Endometrial microvascular endothelial cells (primary cell): ENCODE results near the gene RAD51B. TPM values are rescaled to one million over a fixed set of nuclear protein-coding genes. Genes with fewer than 3 reads are reported as not detected.

ENCODE experiments used
- in situ Hi-C: cut with HindIII; loops from 2 replicates; pipeline ENCODE4 v1.10.0; 2017; ENCODE audit warnings: low sequenced_read_pairs, low pct_unique_long_range_greater_than_20kb; ENCODE audit errors: inconsistent ontology term
- total RNA-seq: library from RNA; depleted of rRNA; stranded (reverse); fragments of >200 nt; gene quantifications from one replicate; pipeline ENCODE4 v1.2.3, GENCODE V29; 2015; ENCODE audit errors: inconsistent ontology term

The RAD51B gene
- total RNA-seq, 1 donor from 2014 or later = 16.4 TPM

- in situ Hi-C loops = loop anchor here (25.0 kb wide), 2 partner anchors 652 to 877 kb away; no protein-coding TSS in a partner anchor
Measured at GRCh38 chr14:67934862-67935261, 115.3 kb downstream of the RAD51B start.

DNA sequence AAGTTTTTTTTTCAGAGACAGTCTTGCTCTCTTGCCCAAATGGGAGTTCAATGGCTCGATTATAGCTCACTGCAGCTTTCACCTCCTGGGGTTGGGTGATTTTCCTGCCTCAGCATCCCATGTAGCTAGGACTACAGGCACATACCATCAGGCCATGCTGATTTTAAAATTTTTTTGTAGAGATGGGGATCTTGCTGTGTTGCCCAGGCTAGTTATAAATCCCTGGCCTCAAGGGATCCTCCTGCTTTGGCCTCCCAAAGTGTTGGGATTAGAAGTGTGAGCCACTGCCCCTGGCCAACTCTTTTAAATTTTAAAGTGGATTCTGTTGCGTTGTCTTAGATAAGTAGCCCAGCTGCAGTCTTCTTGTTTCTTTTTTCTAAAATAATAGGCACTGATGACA is 115.8 kb downstream of the RAD51B start:
- in situ Hi-C loops = loop anchor here (25.0 kb wide), 2 partner anchors 652 to 877 kb away; no protein-coding TSS in a partner anchor

GRCh38 chr14:67938071-67938470 is 118.5 kb downstream of the RAD51B start:
- in situ Hi-C loops = loop anchor here (25.0 kb wide), 2 partner anchors 649 to 874 kb away; no protein-coding TSS in a partner anchor

GRCh38 chr14:67940486-67941455 is 121.2 kb downstream of the RAD51B start:
- in situ Hi-C loops = loop anchor here (25.0 kb wide), 2 partner anchors 647 to 872 kb away; no protein-coding TSS in a partner anchor

DNA sequence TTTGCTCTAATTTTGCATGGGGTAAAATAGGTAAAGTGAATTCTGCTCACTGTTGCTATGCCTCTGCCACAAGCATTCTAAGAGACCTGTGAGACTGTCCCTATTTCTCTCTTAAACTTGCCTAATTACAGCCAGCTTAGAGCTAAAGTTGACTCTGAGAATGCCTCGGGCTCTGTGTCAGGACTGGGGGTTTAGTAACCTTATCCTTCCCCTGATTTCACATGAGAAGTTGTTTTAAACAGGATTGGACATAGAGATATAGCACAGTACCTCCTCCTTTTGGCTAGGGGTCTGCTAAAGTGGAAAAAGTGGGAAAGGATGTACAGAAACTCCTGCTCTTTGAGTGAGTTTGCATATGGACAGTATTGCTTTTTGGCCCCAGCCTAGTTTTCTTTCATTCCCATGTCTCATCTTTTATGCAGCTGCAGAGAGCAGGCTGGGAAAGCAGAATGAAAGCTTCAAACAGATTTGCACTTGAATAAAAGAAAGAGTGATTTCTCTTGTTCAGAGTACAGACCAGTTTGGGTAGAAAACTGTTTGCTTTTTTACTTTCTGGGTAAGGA is 122.0 kb downstream of the RAD51B start:
- in situ Hi-C loops = loop anchor here (25.0 kb wide), 2 partner anchors 646 to 871 kb away; no protein-coding TSS in a partner anchor

DNA sequence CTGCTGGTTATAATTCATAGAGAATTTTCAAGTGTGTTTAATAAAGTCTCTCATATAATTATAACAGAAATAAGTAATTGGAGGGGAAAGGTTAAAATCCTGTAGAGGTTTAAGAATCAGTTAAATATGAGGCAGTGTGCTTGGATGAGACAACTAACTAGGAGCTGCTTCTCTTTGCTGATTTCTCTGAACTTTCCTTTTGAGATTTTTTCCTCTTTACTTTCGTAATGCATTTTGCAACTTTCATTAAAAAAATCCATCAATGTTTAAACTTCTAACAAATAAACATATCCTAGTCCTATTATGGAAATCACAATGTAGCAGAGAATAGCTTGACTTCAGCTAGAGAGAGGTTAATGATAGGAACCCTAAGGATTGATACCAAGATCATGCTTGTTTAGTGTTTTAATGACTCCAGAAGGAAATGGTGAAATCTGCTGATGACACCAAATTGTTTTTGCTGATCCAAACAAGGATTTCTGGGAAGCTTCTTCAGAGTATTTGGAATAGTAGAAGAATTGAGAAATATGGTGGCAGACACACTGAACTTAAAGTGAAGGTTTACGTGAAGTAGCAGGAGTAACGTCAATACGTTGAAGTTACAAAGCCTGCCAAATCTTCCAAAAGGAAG is 122.6 kb downstream of the RAD51B start:
- in situ Hi-C loops = loop anchor here (25.0 kb wide), 2 partner anchors 645 to 870 kb away; no protein-coding TSS in a partner anchor

GRCh38 chr14:67943947-67944346 is 124.4 kb downstream of the RAD51B start:
- in situ Hi-C loops = loop anchor here (25.0 kb wide), 2 partner anchors 643 to 868 kb away; no protein-coding TSS in a partner anchor

DNA sequence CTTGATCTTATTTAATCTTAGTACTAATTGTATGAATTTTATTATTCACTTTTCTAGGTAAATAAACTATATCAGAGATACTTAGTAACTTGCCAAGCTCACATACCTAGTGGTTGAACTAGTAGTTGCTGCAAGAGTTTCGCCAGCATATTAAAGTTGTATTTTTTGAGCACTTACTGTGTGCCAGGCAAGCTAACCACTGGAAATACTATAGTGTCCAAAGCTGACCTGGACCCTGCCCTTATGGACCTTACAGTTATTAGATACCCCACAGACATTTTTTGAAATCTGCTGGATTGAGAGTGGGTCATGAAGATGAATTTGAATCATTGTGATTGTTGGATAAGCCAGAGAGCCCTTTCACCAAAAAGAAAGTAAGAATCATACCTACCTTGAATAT is 125.0 kb downstream of the RAD51B start:
- in situ Hi-C loops = loop anchor here (25.0 kb wide), 2 partner anchors 643 to 868 kb away; no protein-coding TSS in a partner anchor

- in situ Hi-C loops = loop anchor here (25.0 kb wide), 2 partner anchors 638 to 863 kb away; no protein-coding TSS in a partner anchor
Measured at GRCh38 chr14:67949771-67950170, 130.2 kb downstream of the RAD51B start.

GRCh38 chr14:67950386-67950785 is 130.8 kb downstream of the RAD51B start:
- in situ Hi-C loops = no loop called here

GRCh38 chr14:67951529-67952135 is 132.1 kb downstream of the RAD51B start:
- in situ Hi-C loops = no loop called here

GRCh38 chr14:67952381-67952780 is 132.8 kb downstream of the RAD51B start:
- in situ Hi-C loops = no loop called here

GRCh38 chr14:67952786-67953185 is 133.2 kb downstream of the RAD51B start:
- in situ Hi-C loops = no loop called here

GRCh38 chr14:67955261-67955660 is 135.7 kb downstream of the RAD51B start:
- in situ Hi-C loops = no loop called here

DNA sequence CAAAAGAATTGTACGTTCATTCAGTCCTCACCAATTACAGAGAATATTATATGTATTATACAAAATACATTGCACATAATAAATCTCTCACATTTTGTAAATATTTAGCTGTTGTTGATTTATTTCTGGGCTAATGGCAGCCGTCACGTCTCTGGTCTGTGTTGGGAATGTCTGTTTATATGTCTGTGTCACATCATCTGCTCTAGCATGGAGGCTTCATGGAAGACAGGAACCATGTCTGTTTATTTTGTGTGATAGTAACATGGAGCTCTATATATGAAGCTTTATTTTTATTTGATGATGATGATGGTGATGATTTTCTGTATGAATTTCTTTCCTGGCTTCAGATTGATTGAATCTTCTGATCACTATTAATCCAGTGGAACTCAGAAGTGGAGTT is 138.4 kb downstream of the RAD51B start:
- in situ Hi-C loops = no loop called here

DNA sequence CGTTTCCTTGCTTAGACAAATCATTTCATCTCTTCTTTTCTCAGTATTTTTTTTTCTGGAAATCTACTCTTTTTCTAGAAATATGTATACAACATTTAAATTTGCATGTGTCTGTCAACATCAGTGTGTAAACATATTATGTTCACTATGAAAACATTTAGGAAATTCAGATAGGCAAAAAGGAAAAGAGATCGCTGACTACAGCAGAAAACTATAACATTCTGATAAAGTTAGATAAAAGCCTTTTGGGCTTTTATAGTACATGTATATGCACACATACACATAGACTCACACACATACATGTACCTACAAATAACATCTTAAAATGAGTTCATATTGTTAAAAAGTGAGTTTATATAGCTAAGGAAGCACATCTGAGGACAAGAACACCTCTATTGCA is 142.1 kb downstream of the RAD51B start:
- in situ Hi-C loops = no loop called here

DNA sequence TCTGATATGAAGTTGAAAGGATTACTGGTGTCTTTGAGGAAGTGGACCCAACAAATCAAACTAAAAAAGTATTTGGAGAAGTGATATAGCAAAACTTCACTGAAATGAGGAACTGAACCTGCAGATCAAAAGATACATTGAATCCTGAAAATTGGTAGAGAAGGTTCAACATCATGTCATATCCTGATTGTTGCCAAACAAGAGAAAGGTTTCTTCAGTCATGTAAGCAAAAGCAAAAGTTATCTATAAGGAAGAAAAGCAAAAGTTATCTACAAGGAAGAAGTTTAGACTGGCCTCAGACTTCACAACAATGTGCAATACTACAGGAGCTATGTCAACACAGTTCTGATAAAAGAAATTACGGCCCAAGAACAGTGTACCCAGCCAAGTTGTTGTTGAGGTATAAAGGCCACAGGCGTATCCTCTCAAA is 142.7 kb downstream of the RAD51B start:
- in situ Hi-C loops = no loop called here

- in situ Hi-C loops = no loop called here
Measured at GRCh38 chr14:67963545-67963944, 144.0 kb downstream of the RAD51B start.
